Measurements from ENCODE around the gene ASCL4.

ASCL4 gene

DNA sequence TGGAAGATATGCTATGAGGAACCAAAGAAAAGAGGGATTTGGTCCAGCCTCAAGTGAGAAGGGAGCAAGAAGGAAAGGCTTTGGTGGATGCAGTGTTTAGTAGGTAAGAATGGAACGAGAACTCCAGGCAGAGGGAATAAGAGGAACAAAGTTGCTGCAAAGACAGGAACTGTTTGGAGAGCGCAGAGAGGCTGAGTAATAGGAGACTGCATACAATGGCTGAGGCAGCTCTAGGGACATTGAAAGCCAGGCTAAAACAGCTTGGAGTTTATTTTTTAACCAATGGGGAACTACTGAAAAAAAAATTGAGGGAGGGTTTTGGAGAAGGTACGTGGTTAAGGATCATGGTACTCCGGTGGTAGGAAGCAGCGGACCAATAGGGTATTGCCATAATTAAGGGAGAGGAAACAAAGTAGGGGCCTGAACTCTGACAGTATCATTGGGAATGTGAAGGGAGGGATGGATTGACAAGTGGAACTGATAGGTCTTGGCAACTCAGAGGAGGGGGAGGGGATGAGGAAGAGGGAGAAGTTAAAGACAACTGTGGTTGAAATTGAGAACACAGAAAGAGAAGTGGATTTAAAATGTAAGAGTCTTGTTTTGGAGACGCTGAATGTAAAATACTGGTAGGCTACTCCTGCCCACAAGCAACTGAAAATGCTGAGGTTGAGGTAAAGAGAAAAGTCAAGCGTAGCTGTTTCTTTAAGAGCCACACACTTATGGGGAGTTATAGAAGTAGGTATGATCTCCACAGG lies 4.8 kb downstream of the ASCL4 start:
- DNase-seq, result no peak

DNA sequence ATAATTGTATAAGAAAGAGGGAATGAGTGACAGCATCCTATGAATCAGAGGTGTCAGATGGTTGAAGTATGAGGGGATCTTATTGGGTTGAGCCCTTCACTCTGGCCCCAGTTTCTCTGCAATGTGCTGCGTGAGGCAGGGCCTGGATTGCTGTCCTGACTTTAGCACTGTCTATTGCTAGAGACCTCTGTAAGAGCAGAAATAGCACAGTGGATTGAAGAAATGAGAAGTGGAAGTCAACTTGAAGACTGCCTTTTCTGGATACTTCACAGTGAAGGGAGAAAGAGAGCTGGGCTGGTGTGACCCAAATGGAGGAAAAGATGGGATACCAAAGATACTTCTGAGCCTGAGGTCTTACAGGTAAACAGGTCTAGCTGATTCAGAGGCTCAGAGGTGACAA lies 5.8 kb downstream of the ASCL4 start:
- DNase-seq, result no peak

DNA sequence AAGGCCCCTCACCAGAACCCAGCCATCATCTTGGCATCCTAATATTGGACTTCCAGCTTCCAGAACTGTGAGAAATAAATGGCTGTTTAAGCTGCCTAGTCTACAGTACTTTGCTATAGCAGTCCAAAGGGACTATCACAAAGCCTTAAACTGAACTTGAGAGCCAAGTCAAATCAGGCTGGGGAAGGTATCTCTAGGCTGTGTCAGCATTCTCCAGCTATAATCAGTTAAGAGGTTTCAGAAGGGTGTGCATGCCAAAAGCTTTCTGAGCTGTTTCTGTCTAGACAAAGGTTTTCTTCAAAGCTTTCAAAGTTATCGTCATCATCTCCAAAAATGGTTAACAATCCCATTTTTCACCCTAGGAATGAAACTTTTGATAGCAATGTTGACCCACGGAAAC lies 7.6 kb downstream of the ASCL4 start:
- DNase-seq, result no peak

DNA sequence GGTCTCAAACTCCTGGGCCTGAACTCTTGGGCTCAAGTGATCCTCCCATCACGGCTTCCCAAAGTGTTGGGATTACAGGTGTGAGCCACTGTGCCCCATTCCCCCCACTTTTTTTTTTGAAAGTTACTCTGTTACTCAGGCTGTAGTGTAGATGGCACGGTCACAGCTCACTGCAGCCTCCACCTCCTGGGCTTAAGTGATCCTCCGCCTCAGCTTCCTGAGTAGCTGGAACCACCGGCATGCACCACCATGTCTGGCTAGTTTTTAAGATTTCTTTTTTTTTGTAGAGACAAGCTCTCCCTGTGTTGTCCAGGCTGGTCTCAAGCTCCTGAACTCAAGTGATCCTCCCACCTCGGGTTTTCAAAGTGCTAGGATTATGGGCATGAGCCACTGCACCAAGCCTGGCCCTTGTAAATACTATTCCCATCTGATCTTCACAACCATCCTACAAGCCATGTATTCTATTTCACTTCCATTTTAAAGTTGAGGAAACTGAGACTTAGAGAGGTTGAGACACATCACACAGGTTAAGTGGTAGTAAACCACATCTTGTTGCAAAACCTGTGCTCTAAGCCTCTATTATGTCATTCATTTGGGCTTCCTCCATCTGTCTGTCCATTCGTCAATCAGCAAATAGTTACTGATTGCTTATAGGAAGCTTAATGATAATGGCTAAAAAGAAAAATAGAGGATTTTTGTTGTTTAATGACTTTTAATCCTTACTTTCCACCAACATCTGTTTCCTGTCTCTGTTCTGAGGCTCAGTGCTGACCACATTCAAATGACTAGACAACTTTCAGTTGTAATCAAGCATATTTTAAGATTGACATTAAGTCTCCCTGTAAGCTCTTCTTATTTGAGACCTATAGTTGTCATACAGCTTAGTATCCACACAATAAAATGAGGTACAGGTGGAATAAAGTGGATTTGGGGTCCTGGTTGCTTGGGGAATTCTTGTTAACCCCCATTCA lies 9.2 kb downstream of the ASCL4 start:
- no peak for DNase-seq

DNA sequence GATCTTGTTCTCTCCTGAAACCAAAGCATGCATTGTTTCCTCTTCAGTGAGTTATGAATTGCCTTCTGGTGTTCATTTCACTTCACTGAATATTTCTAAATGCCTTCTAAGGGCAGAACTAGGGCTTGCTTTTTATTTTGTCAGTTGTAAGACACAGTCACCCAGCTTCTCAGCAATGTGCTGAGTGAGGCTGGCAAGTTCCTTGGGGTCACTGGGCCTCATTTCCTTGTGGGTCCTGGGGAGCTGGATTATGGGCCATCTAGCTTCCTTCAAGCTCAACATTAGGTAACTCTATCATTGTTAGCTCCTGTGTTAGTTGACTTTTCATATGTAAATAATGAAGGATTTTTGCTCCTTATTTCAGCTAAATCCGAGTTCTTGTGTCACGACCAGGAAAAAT lies 13.8 kb downstream of the ASCL4 start:
- no peak for DNase-seq

- no peak for DNase-seq
Observed at GRCh38 chr12:107788690-107789458, 14.4 kb downstream of the ASCL4 start.

GRCh38 chr12:107791465-107792089 lies 17.1 kb downstream of the ASCL4 start:
- no peak for DNase-seq

- no peak for DNase-seq
Observed at GRCh38 chr12:107794451-107794850, 19.9 kb downstream of the ASCL4 start.

DNA sequence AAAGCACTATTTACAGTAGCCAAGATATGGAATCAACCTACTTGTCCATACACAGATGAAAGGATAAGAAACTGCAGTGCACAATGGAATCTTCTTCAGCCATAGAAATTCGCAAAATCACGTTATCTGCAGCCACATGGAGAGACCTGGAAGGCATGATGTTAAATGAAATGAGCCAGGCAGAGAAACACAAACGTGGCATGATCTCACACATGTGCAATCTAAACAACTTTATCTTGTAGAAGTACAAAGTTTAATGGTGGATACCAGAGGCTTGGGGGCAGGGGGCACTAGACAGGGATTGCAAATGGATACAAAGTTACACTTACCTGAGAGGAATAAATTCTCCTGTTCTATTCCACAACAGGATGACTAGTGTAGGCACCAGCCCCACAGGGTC lies 24.1 kb downstream of the ASCL4 start:
- no peak for DNase-seq

- no peak for DNase-seq
Observed at GRCh38 chr12:107801150-107801549, 26.6 kb downstream of the ASCL4 start.

DNA sequence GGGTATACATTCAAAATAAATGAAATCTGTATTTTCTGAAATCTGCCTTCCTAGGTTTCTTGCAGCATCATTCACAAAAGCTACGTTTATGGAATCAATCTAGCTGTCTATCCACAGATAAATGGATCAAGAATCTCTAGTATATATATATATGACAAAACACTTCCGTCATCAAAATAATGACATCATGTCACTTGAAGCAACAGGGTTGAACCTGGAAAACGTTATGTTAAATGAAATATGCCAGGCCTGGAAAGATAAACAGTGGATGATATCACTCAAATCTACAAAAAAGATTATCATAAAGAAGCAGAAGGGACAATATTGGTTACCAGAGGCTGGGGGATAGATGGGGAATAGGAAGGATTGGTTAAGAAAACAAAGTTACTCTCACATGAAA lies 28.6 kb downstream of the ASCL4 start:
- no peak for DNase-seq

- DNase-seq, result no peak
Observed at GRCh38 chr12:107805488-107806180, 31.1 kb downstream of the ASCL4 start.

DNA sequence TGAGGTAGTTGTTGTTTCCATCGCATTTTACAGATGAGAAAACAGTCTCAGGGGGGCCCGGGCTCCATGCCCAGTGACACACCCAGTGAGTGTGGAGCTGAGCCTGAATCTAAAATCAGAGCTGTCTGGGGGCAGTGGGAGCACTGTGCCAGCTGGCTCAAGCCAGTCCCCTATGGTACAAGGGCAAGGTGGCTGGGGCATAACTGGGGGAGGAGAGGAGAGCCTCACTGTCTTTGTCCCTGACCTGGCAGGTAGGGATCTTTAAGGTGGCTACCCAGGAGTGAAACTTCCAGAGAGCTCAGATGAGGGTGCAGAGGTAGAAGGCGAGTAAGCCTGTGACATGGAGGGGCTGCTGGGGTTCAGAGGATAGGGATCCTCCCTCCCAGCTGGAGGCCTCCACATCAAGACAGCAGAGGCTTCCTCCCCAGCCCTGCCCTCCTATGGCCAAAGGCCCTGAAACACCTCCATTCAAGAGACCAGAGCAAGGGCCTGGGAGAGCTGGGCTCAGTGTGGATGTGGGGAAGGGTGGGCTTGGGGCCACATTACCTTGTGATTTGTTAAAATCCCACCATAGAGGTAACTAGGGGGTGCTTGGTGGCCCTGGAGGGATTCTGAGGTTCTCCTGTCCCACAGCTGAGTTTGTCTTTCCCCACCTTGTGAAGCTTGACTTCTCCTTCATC lies 33.1 kb downstream of the ASCL4 start:
- no peak for DNase-seq

DNA sequence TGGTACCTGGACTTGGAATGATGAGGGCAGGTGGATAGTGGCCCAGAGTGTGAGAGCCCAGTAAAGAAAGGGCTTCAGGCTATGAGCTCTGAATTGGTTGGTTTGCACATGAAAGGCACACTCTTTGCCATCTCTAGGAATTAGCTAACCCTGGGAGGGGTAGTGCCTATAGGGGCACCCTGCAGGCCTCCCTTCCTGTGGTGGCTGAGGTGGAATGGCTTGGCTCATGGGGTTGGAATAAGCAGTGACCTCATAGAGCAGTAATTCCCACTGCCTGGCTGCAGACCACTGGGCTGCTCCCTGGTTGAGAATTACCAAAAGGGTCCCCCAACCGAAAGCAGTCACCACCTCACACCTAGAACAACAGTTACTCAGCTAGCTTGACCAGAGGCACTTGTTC lies 42.7 kb downstream of the ASCL4 start:
- no peak for DNase-seq

DNA sequence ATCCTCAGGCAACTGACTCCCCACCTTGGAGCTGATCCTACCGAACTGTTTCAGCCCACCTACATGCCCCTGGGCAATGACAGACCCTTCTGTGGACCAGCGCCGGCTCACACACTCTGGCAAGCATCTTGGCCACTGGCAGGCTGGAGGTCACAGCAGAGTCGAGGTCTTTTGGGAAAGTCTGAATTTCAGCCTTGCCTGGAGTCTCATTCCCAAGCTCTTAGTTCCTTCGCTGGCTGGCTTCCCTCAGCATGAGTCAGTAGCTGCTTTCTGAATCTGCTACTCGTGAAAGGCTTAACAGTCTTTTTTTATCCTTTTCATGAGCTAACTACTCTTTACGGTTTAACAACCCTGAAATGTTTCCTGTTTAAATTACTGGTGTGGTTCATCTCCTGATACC lies 44.5 kb downstream of the ASCL4 start:
- no peak for DNase-seq

GRCh38 chr12:107822356-107822755 lies 47.9 kb downstream of the ASCL4 start:
- no peak for DNase-seq
